Subcutaneous abdominal adipose tissue (tissue), 5 donors: ENCODE results near the gene PHF12.

Source experiments
- H3K27ac ChIP-seq: one replicate; pipeline ENCODE4 v1.7.0; 2013; ENCODE audit warnings: low read depth, mild to moderate bottlenecking, inconsistent platforms, low read length, moderate library complexity
- H3K27me3 ChIP-seq, 5 donors: one replicate each; pipeline ENCODE4 v1.7.0; 2013; ENCODE audit warnings: low read length in 5 of 5, inconsistent platforms in 1 of 5; ENCODE audit not compliant: control insufficient read depth in 5 of 5, insufficient read depth in 4 of 5
- H3K36me3 ChIP-seq, 5 donors: one replicate each; pipeline ENCODE4 v1.7.0; 2013; ENCODE audit warnings: low read length in 5 of 5; ENCODE audit not compliant: control insufficient read depth in 5 of 5, insufficient read depth in 5 of 5
- H3K4me1 ChIP-seq, 5 donors: one replicate each; pipeline ENCODE4 v1.7.0; 2013; ENCODE audit warnings: low read length in 5 of 5, mild to moderate bottlenecking in 3 of 5, moderate library complexity in 1 of 5; ENCODE audit not compliant: control insufficient read depth in 5 of 5, insufficient read depth in 5 of 5
- H3K4me3 ChIP-seq, 5 donors: one replicate each; pipeline ENCODE4 v1.7.0; 2013; ENCODE audit warnings: low read length in 5 of 5, low read depth in 1 of 5
- H3K9ac ChIP-seq, 5 donors: one replicate each; pipeline ENCODE4 v1.7.0; 2013; ENCODE audit warnings: low read length in 5 of 5, mild to moderate bottlenecking in 4 of 5, moderate library complexity in 3 of 5
- H3K9me3 ChIP-seq, 5 donors: one replicate each; pipeline ENCODE4 v1.7.0; 2013; ENCODE audit warnings: low read length in 5 of 5; ENCODE audit not compliant: control insufficient read depth in 5 of 5
- donor health status: healthy.
- donor health status: healthy.
- donor health status: healthy.
- donor health status: healthy.
- donor health status: healthy.

Gene PHF12

GRCh38 chr17:28967221-28968135 lies 16.2 kb upstream of the PHF12 start:
- Histone ChIP-seq H3K4me3 (no peak overlapping the region), H3K4me1 (peaks cover 10 to 56% (median 46%) of the 10 kb centered on the region in 5 donors), H3K36me3 (no peaks in the 10 kb centered on the region), H3K27me3 (peaks cover 0 to 13% (median 5%) of the 10 kb centered on the region in 5 donors), H3K9me3 (no peaks in the 10 kb centered on the region), H3K27ac (no peak overlapping the region), H3K9ac (no peak overlapping the region)

- Histone ChIP-seq H3K9ac (no peak overlapping the region), H3K4me3 (no peak overlapping the region), H3K36me3 (no peaks in the 10 kb centered on the region), H3K27ac (no peak overlapping the region), H3K9me3 (no peaks in the 10 kb centered on the region), H3K27me3 (peaks cover 0 to 25% (median 12%) of the 10 kb centered on the region in 5 donors), H3K4me1 (peaks cover 6 to 20% (median 17%) of the 10 kb centered on the region in 5 donors)
These were observed 12.5 kb upstream of the PHF12 start for GRCh38 chr17:28963841-28964240.

- Histone ChIP-seq H3K27ac (no peak overlapping the region), H3K36me3 (no peaks in the 10 kb centered on the region), H3K9ac (no peak overlapping the region), H3K9me3 (no peaks in the 10 kb centered on the region), H3K4me3 (no peak overlapping the region), H3K4me1 (peaks cover under 1 to 13% (median 10%) of the 10 kb centered on the region in 5 donors), H3K27me3 (peaks cover 0 to 25% (median 12%) of the 10 kb centered on the region in 5 donors)
These were observed 11.8 kb upstream of the PHF12 start for GRCh38 chr17:28963055-28963611.

GRCh38 chr17:28961391-28961790 lies 10.1 kb upstream of the PHF12 start:
- peaks cover 0 to 25% (median 12%) of the 10 kb centered on the region in 5 donors for H3K27me3 ChIP-seq
- peaks cover 0 to 2% (median 0%) of the 10 kb centered on the region in 5 donors for H3K4me1 ChIP-seq
- no peaks in the 10 kb centered on the region for H3K9me3 ChIP-seq
- H3K27ac ChIP-seq: no peak overlapping the region
- no peak overlapping the region for H3K9ac ChIP-seq
- H3K4me3 ChIP-seq: no peak overlapping the region
- no peaks in the 10 kb centered on the region for H3K36me3 ChIP-seq

- Histone ChIP-seq H3K4me3 (no peak overlapping the region), H3K9ac (no peak overlapping the region), H3K4me1 (no peaks in the 10 kb centered on the region), H3K27ac (no peak overlapping the region), H3K36me3 (no peaks in the 10 kb centered on the region), H3K9me3 (no peaks in the 10 kb centered on the region), H3K27me3 (peaks cover 0 to 25% (median 12%) of the 10 kb centered on the region in 5 donors)
These were observed 9.1 kb upstream of the PHF12 start for GRCh38 chr17:28960256-28961061.

- H3K4me3 ChIP-seq: no peak overlapping the region
- no peaks in the 10 kb centered on the region for H3K4me1 ChIP-seq
- no peak overlapping the region for H3K27ac ChIP-seq
These were observed 8.2 kb upstream of the PHF12 start for GRCh38 chr17:28959471-28959871.

GRCh38 chr17:28958820-28959455 lies 7.6 kb upstream of the PHF12 start:
- Histone ChIP-seq H3K9ac (no peak overlapping the region), H3K9me3 (no peaks in the 10 kb centered on the region), H3K36me3 (no peaks in the 10 kb centered on the region), H3K4me1 (no peaks in the 10 kb centered on the region), H3K4me3 (no peak overlapping the region), H3K27ac (no peak overlapping the region), H3K27me3 (peaks cover 0 to 20% (median 12%) of the 10 kb centered on the region in 5 donors)

More at GRCh38 chr17:28959471-28959871, 8.2 kb upstream of the PHF12 start:
- Histone ChIP-seq H3K27me3 (peaks cover 0 to 24% (median 12%) of the 10 kb centered on the region in 5 donors), H3K9ac (no peak overlapping the region), H3K9me3 (no peaks in the 10 kb centered on the region), H3K36me3 (no peaks in the 10 kb centered on the region)

GRCh38 chr17:28957992-28958355 lies 6.7 kb upstream of the PHF12 start:
- Histone ChIP-seq H3K27ac (no peak overlapping the region), H3K9me3 (no peaks in the 10 kb centered on the region), H3K36me3 (no peaks in the 10 kb centered on the region), H3K27me3 (peaks cover 0 to 12% (median 7%) of the 10 kb centered on the region in 5 donors), H3K9ac (no peak overlapping the region), H3K4me3 (no peak overlapping the region), H3K4me1 (peaks cover 0 to 5% (median 4%) of the 10 kb centered on the region in 5 donors)

GRCh38 chr17:28957277-28957991 lies 6.1 kb upstream of the PHF12 start:
- no peak overlapping the region for H3K4me3 ChIP-seq
- H3K4me1 ChIP-seq: peaks cover 0 to 11% (median 9%) of the 10 kb centered on the region in 5 donors
- H3K27me3 ChIP-seq: peaks cover 0 to 12% (median 7%) of the 10 kb centered on the region in 5 donors
- H3K36me3 ChIP-seq: no peaks in the 10 kb centered on the region
- H3K9me3 ChIP-seq: no peaks in the 10 kb centered on the region
- no peak overlapping the region for H3K9ac ChIP-seq
- no peak overlapping the region for H3K27ac ChIP-seq
